HepG2 (cell line): Measurements from ENCODE around the gene TRIM2. TPM values are rescaled to one million over a fixed set of nuclear protein-coding genes. Genes with fewer than 3 reads are reported as not detected.
A peak's percentile ranks its signal among the peaks of the same experiment; 100 is the strongest.

Experiments used
- GRHL1 ChIP-seq: sonication (generic); formaldehyde crosslinking; conservative IDR thresholded peaks from 2 replicates; pipeline ENCODE4 v1.8.0; 2022; ENCODE audit warnings: missing genetic modification reagents
- ZNF318 ChIP-seq: sonication (generic); formaldehyde crosslinking; IDR thresholded peaks from 2 replicates; pipeline ENCODE4 v1.4.0; 2020; ENCODE audit warnings: mild to moderate bottlenecking, missing genetic modification reagents
- ZNF362 ChIP-seq: sonication (generic); formaldehyde crosslinking; IDR thresholded peaks from 2 replicates; pipeline ENCODE4 v1.4.0; 2020; ENCODE audit warnings: missing genetic modification reagents, mild to moderate bottlenecking, borderline replicate concordance
- ZNF543 ChIP-seq: sonication (generic); formaldehyde crosslinking; IDR thresholded peaks from 2 replicates; pipeline ENCODE4 v1.4.0; 2020; ENCODE audit warnings: mild to moderate bottlenecking, missing genetic modification reagents
- ZNF563 ChIP-seq: sonication (generic); formaldehyde crosslinking; IDR thresholded peaks from 2 replicates; pipeline ENCODE4 v1.8.0; 2022; ENCODE audit warnings: mild to moderate bottlenecking, moderate library complexity, missing genetic modification reagents
- ZNF672 ChIP-seq: sonication (generic); formaldehyde crosslinking; IDR thresholded peaks from 2 replicates; pipeline ENCODE4 v1.8.1; 2022; ENCODE audit warnings: missing genetic modification reagents
- ZNF749 ChIP-seq: sonication (generic); formaldehyde crosslinking; IDR thresholded peaks from 2 replicates; pipeline ENCODE4 v1.8.0; 2022; ENCODE audit warnings: mild to moderate bottlenecking, missing genetic modification reagents, moderate library complexity, borderline replicate concordance
- ZNF75D ChIP-seq: sonication (generic); formaldehyde crosslinking; IDR thresholded peaks from 2 replicates; pipeline ENCODE4 v1.8.1; 2023; ENCODE audit warnings: missing genetic modification reagents, mild to moderate bottlenecking, borderline replicate concordance
- ZNF776 ChIP-seq: sonication (generic); formaldehyde crosslinking; IDR thresholded peaks from 2 replicates; pipeline ENCODE4 v1.4.0; 2020; ENCODE audit warnings: mild to moderate bottlenecking, missing genetic modification reagents
- polyA plus RNA-seq, 8 experiments: library from polyadenylated mRNA; depleted of rRNA in 3 of 8; stranded (reverse) in 7 of 8; unstranded in 1 of 8; fragments of >200 nt; fragmentation: Illumina TruSeq in 4 of 8; extraction: Trizol in 4 of 8; gene quantifications; 2 replicates each; pipeline versions ENCODE4 v1.2.1 to v1.2.3, GENCODE V29; 2011 to 2016; ENCODE audit warnings: low read depth in 4 of 8, missing spikeins in 1 of 8, mixed read lengths in 1 of 8; ENCODE audit not compliant: insufficient read depth in 1 of 8
- total RNA-seq, 5 experiments: library from RNA; depleted of rRNA; stranded (reverse); fragments of >200 nt; fragmentation: Illumina TruSeq; extraction: Trizol; gene quantifications; 2 replicates each; pipeline ENCODE4 v1.2.3, GENCODE V29; 2016; ENCODE audit warnings: low read depth in 1 of 5
- TF ChIP-seq, protein P1 (sequence below): IDR thresholded peaks from 2 replicates; pipeline ENCODE4 v1.6.1; 2016; ENCODE audit warnings: missing compliant biosample characterization, missing genetic modification reagents, borderline replicate concordance
- TF ChIP-seq, protein P2 (sequence below): sonication (generic); formaldehyde crosslinking; IDR thresholded peaks from 2 replicates; pipeline ENCODE4 v1.8.1; 2023; ENCODE audit warnings: mild to moderate bottlenecking, moderate library complexity, missing genetic modification reagents

The TRIM2 gene
- total and polyA plus RNA-seq, 2 of the 13 experiments (the other 11 are each of a cell fraction or from before 2014, with no cell fraction given) = 2.1 to 4.2 TPM

DNA sequence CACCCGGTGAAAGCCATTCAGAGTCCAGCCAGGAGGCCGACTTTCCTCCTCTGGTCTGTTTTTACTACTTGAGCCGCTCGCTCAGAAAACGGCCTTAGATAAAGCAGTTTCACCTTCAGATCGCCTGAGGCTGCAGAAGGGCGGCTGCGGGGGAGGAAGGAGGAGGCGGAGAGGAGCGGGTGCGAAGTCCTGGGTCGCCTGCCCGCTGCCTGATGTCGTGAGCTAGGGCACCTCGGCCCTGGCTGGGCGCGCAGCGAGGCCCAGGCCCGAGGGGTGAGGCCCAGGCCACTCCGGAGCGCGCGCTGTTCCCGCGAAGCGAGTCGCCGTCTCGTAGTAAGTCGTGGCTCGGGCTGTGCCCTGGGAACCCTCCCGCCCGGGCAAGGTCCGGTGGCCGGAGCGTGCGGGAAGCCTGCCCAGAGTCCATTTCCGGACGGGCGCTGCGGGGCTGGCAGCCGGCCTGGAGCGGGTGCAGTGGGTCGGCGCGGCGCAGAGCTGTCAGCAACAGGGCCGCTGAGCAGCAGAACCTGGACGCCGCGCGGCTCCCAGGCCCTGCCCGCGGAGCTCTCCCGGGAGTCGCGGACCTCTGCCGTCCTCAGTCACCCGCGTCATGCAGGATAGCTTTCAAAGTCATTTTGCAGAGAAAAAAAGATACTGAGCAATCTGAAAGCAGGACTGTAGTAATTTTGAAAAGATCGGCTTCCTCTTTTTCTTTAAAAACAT is 18.6 kb downstream of the TRIM2 start (continued):
- TF ChIP-seq ZNF318 (CRISPR knock-in tag) (0 out of 2 replicates have a peak, but pooled peaks have one; percentile 44), ZNF75D (no peak), ZNF543 (peak; percentile 75; the same call in 1 of the 2 replicates), ZNF362 (CRISPR knock-in tag) (peak; percentile 15; the same call in 1 of the 2 replicates), ZNF749 (CRISPR knock-in tag) (peak; percentile 36; the same call in 1 of the 2 replicates), ZNF672 (CRISPR knock-in tag) (no peak), ZNF776 (CRISPR knock-in tag) (peak; percentile 69; the same call in 1 of the 2 replicates), GRHL1 (CRISPR knock-in tag) (no peak), ZNF563 (CRISPR knock-in tag) (peak; percentile 82)
- TF ChIP-seq, protein P1, sequence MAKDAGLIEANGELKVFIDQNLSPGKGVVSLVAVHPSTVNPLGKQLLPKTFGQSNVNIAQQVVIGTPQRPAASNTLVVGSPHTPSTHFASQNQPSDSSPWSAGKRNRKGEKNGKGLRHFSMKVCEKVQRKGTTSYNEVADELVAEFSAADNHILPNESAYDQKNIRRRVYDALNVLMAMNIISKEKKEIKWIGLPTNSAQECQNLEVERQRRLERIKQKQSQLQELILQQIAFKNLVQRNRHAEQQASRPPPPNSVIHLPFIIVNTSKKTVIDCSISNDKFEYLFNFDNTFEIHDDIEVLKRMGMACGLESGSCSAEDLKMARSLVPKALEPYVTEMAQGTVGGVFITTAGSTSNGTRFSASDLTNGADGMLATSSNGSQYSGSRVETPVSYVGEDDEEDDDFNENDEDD (CRISPR knock-in tag) = peak; percentile 58; the same call in 1 of the 2 replicates
- TF ChIP-seq, protein P2, sequence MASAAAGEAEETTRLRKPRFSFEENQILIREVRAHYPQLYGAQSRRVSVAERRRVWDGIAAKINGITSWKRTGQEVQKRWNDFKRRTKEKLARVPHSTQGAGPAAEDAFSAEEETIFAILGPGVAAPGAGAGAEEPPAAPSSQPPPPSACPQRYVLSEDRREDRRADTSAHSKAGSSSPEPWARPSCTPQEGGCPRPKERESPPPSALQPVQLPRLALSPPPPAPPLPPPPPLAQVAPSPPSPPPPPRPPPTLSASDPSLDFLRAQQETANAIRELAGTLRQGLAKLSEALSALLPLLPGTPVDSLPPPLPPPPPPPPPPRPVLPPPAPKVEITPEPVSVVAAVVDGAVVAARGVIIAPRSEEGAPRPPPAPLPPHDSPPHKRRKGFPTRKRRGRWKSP = peak; percentile 92
